ENCODE data around the gene SLAIN1.

SLAIN1 gene

GRCh38 chr13:77810878-77811277 lies 113.4 kb downstream of the SLAIN1 start:
- in situ Hi-C loops (cut with MboI; ENCODE audit: low pct_unique_long_range_greater_than_20kb, low sequenced_read_pairs) = no loop called here
- DNase-seq = no peak

- in situ Hi-C loops (cut with MboI; ENCODE audit: low pct_unique_long_range_greater_than_20kb, low sequenced_read_pairs) = no loop called here
- no peak for DNase-seq
These were observed 113.9 kb downstream of the SLAIN1 start for GRCh38 chr13:77811381-77811780.

GRCh38 chr13:77811981-77812380 lies 114.5 kb downstream of the SLAIN1 start:
- no peak for DNase-seq
- in situ Hi-C loops (cut with MboI; ENCODE audit: low pct_unique_long_range_greater_than_20kb, low sequenced_read_pairs) = no loop called here

Data from KBM-7 (cell line).